SK-N-SH (cell line): ENCODE results near the gene HOXB5. TPM values are rescaled to one million over a fixed set of nuclear protein-coding genes. Genes with fewer than 3 reads are reported as not detected.

Source experiments
- CTCF ChIA-PET: fragments of 300-600, 350-600 bp; formaldehyde crosslinking; extraction: SDS; loops from one replicate; lab custom pipeline; 2021; lab: Yijun Ruan, JAX
- POLR2A ChIA-PET: fragments of 350-600 bp; sonication (Branson Sonifier 250); formaldehyde crosslinking; extraction: SDS; loops from one replicate; lab custom pipeline; 2020; ENCODE audit warnings: antibody characterized with exemption, inconsistent platforms; lab: Yijun Ruan, JAX
- DNase-seq: peaks from one replicate; pipeline ENCODE4 v3.0.0; 2012
- H2AFZ ChIP-seq: fragments of 200-600 bp; sonication (generic); 2 replicates; pipeline ENCODE4 v1.8.1; 2016; ENCODE audit warnings: antibody characterized with exemption, mild to moderate bottlenecking, low read depth
- H3F3A ChIP-seq: fragments of 200-600 bp; sonication (generic); replicated peaks from 2 replicates; pipeline ENCODE3; 2016; ENCODE audit warnings: antibody characterized with exemption, mild to moderate bottlenecking; ENCODE audit not compliant: insufficient read depth
- H3K27ac ChIP-seq, 2 experiments: fragments of 200-500 bp in 1 of 2; fragments of 200-600 bp in 1 of 2; sonication (Bioruptor generic) in 1 of 2; sonication (generic), shearing (Covaris generic) in 1 of 2; 2 replicates each; pipeline versions ENCODE4 v1.5.1 to v1.6.1; 2014 to 2016; ENCODE audit warnings: low read depth in 2 of 2, inconsistent platforms in 1 of 2, low read length in 1 of 2, mild to moderate bottlenecking in 1 of 2, mixed read lengths in 1 of 2
- H3K27me3 ChIP-seq: fragments of 200-600 bp; sonication (generic), shearing (Covaris generic); 2 replicates; pipeline ENCODE4 v1.6.1; 2016; ENCODE audit warnings: mixed run types; ENCODE audit not compliant: insufficient read depth
- H3K36me3 ChIP-seq, 2 experiments: fragments of 200-500 bp in 1 of 2; fragments of 200-600 bp in 1 of 2; sonication (Bioruptor generic) in 1 of 2; sonication (generic) in 1 of 2; replicated peaks in 1 of 2; 2 replicates each; pipeline versions ENCODE3 to v1.5.1; 2014 to 2016; ENCODE audit warnings: low read length in 1 of 2, mild to moderate bottlenecking in 1 of 2; ENCODE audit not compliant: insufficient read depth in 2 of 2, control insufficient read depth in 1 of 2
- H3K4me1 ChIP-seq, 2 experiments: fragments of 200-500 bp in 1 of 2; fragments of 200-600 bp in 1 of 2; sonication (Bioruptor generic) in 1 of 2; sonication (generic), shearing (Covaris generic) in 1 of 2; 2 replicates each; pipeline versions ENCODE4 v1.5.1 to v1.6.1; 2014 to 2016; ENCODE audit warnings: low read depth in 1 of 2, low read length in 1 of 2, mixed run types in 1 of 2; ENCODE audit not compliant: insufficient read depth in 2 of 2, control insufficient read depth in 1 of 2
- H3K4me2 ChIP-seq: fragments of 200-600 bp; sonication (generic), shearing (Covaris generic); 2 replicates; pipeline ENCODE4 v1.6.1; 2017; ENCODE audit warnings: mixed run types
- H3K4me3 ChIP-seq, 2 experiments: fragments of 200-500 bp in 1 of 2; fragments of 200-600 bp in 1 of 2; sonication (Bioruptor generic) in 1 of 2; sonication (generic), shearing (Covaris generic) in 1 of 2; 2 replicates each; pipeline versions ENCODE4 v1.5.1 to v1.8.1; 2014 to 2016; ENCODE audit warnings: low read depth in 2 of 2, inconsistent platforms in 1 of 2, low read length in 1 of 2, mild to moderate bottlenecking in 1 of 2, mixed read lengths in 1 of 2, moderate library complexity in 1 of 2
- H3K79me2 ChIP-seq: fragments of 200-600 bp; sonication (generic); 2 replicates; pipeline ENCODE4 v1.8.1; 2017; ENCODE audit warnings: mild to moderate bottlenecking; ENCODE audit not compliant: insufficient read depth
- H3K9ac ChIP-seq: fragments of 200-600 bp; sonication (generic); 2 replicates; pipeline ENCODE4 v1.6.1; 2017; ENCODE audit warnings: mixed run types
- H3K9me2 ChIP-seq: fragments of 200-600 bp; sonication (generic); 2 replicates; pipeline ENCODE4 v1.6.1; 2017; ENCODE audit warnings: mixed run types
- H3K9me3 ChIP-seq: fragments of 200-600 bp; sonication (generic); 2 replicates; pipeline ENCODE4 v1.6.1; 2017; ENCODE audit warnings: mixed run types, mild to moderate bottlenecking, moderate library complexity
- H4K20me1 ChIP-seq: fragments of 200-600 bp; sonication (generic); 2 replicates; pipeline ENCODE4 v1.6.1; 2017; ENCODE audit warnings: mild to moderate bottlenecking, mixed run types; ENCODE audit not compliant: insufficient read depth
- ELF1 ChIP-seq: IDR thresholded peaks from 2 replicates; pipeline ENCODE4 v1.4.0; 2012
- EP300 ChIP-seq, 2 experiments: IDR thresholded peaks; 2 replicates each; pipeline versions ENCODE4 v1.4.0 to v1.6.1; 2012; ENCODE audit warnings: borderline replicate concordance in 1 of 2, low read depth in 1 of 2, low read length in 1 of 2
- EZH2phosphoT487 ChIP-seq: fragments of 200-600 bp; sonication (generic); IDR thresholded peaks from 2 replicates; pipeline ENCODE4 v1.6.1; 2017; ENCODE audit warnings: low read depth, mixed run types, mild to moderate bottlenecking, antibody characterized with exemption, moderate library complexity, borderline replicate concordance
- FOSL2 ChIP-seq: IDR thresholded peaks from 2 replicates; pipeline ENCODE4 v1.4.0; 2012; ENCODE audit warnings: low read depth, mild to moderate bottlenecking, moderate library complexity, borderline replicate concordance
- FOXJ3 ChIP-seq: sonication (generic); formaldehyde crosslinking; IDR thresholded peaks from 2 replicates; pipeline ENCODE4 v1.5.1; 2020; ENCODE audit warnings: mild to moderate bottlenecking, missing genetic modification reagents
- GATA2 ChIP-seq: sonication (generic); formaldehyde crosslinking; IDR thresholded peaks from 2 replicates; pipeline ENCODE4 v1.5.0; 2020; ENCODE audit warnings: mild to moderate bottlenecking, missing genetic modification reagents
- JUND ChIP-seq: IDR thresholded peaks from 2 replicates; pipeline ENCODE4 v1.4.0; 2012
- MEF2A ChIP-seq: IDR thresholded peaks from 2 replicates; pipeline ENCODE4 v1.4.0; 2012; ENCODE audit warnings: low read depth, borderline replicate concordance
- NFIC ChIP-seq: IDR thresholded peaks from 2 replicates; pipeline ENCODE4 v1.4.0; 2012; ENCODE audit warnings: borderline replicate concordance
- RAD21 ChIP-seq: IDR thresholded peaks from 2 replicates; pipeline ENCODE4 v1.6.1; 2012; ENCODE audit warnings: mild to moderate bottlenecking, low read length
- RCOR1 ChIP-seq: fragments of 150-350 bp; IDR thresholded peaks from 2 replicates; pipeline ENCODE4 v1.6.1; 2017; ENCODE audit warnings: antibody characterized with exemption, low read length
- REST ChIP-seq: IDR thresholded peaks from 2 replicates; pipeline ENCODE4 v1.6.1; 2012; ENCODE audit warnings: mild to moderate bottlenecking, low read depth, low read length, moderate library complexity
- TAF1 ChIP-seq: IDR thresholded peaks from 2 replicates; pipeline ENCODE4 v1.6.1; 2012; ENCODE audit warnings: low read depth, mild to moderate bottlenecking, low read length, moderate library complexity, borderline replicate concordance
- TCF12 ChIP-seq: IDR thresholded peaks from 2 replicates; pipeline ENCODE4 v1.4.0; 2012
- TEAD4 ChIP-seq: IDR thresholded peaks from 2 replicates; pipeline ENCODE4 v1.4.0; 2012; ENCODE audit warnings: mild to moderate bottlenecking, borderline replicate concordance; ENCODE audit not compliant: insufficient read depth
- WGBS: methylation state at CpG from one replicate; pipeline ENCODE4 v1.1.6; 2017; ENCODE audit warnings: low lambda C conversion rate; 5-methylcytosine and 5-hydroxymethylcytosine counted together
- polyA plus RNA-seq, 3 experiments: library from polyadenylated mRNA; depleted of rRNA; stranded (reverse); fragments of >200 nt; gene quantifications; 2 replicates each; pipeline ENCODE4 v1.2.3, GENCODE V29; 2012

Gene HOXB5
- polyA plus RNA-seq, 1 of the 3 experiments (the other 2 are of a cell fraction) = not detected

GRCh38 chr17:48600244-48601098, 6.9 kb upstream of the HOXB5 start:
- H3K4me3 ChIP-seq = no peak overlapping the region
- no peak overlapping the region for H3K9ac ChIP-seq
- no peak overlapping the region for H3K27ac ChIP-seq
- peaks cover 100% of the 10 kb centered on the region for H3K27me3 ChIP-seq
- ChIA-PET POLR2A (no interaction called here), CTCF (interaction anchor here (0.8 to 2.3 kb wide), 5 partner anchors 9 to 292 kb away, joined by 3 to 8 read pairs (median 5); partner anchors contain the start of gene HOXB7)
- H2AFZ ChIP-seq = no peak overlapping the region
- H3K9me3 ChIP-seq = no peaks in the 10 kb centered on the region
- no peak overlapping the region for H3K4me2 ChIP-seq
- H3K4me1 ChIP-seq = no peaks in the 10 kb centered on the region; a peak in 1 of 4 replicates
- H3K9me2 ChIP-seq = no peaks in the 10 kb centered on the region
- no peaks in the 10 kb centered on the region for H3K36me3 ChIP-seq
- peaks cover 20% of the 10 kb centered on the region; the same call in 1 of the 2 replicates for H4K20me1 ChIP-seq
- no peaks in the 10 kb centered on the region for H3F3A ChIP-seq
- H3K79me2 ChIP-seq = no peaks in the 10 kb centered on the region
- TF ChIP-seq EZH2phosphoT487 (no peak), FOSL2 (no peak), TAF1 (no peak), REST (no peak), MEF2A (no peak), RAD21 (no peak), JUND (no peak), GATA2 (CRISPR knock-in tag) (no peak), NFIC (no peak), TCF12 (no peak), RCOR1 (no peak), ELF1 (no peak), TEAD4 (no peak), EP300 (IDR thresholded peaks at IDR 0.05; ENCODE audit: borderline replicate concordance in 1 of 2, low read depth in 1 of 2, low read length in 1 of 2) (no peak), FOXJ3 (CRISPR knock-in tag) (no peak)
- DNase-seq = no peak
- 13% methylated on average over 17 of the region's 17 CpGs for WGBS
